ENCODE measurements around the gene CAPN15.

Gene CAPN15

DNA sequence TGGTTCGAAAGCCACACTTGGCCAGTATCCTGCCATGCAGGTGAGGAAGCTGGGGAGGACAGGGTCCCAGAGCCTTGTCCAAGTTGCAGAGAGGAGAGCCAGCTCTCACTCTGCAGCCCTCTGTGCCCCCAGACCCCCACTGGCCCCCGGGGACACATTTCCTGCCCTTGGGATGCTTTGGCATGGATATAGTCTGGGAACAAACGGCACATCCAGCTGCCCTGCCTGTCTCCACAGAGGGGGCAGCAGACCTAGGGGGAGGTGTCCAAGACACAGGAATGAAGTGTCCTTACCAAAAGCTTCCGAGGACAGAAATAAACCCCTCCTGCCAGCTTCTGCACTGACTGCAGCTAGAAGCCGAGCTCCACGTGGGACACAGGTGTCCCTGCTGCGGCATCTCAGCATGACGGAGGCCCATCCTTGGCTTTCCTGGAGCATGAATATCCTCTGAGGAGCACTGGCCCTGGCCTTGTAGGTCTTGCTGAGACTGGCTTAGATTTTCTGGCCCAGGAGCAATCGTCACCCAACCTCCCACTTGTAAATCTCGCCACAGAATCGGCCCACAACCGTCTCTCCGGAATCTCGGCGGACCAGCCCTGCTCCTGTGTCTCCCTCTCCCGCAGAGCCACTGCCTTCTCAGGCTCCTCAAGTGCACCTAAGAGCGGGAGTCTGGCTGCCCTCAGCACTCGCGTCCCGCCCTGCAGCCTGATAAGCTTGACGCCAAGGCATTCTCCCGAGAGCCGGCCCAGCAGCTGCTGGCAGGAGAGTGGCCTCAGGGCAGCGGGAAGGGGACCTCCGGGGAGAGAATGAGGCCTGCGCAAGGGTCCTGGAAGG is 1.1 kb upstream of the CAPN15 start:
- DNase-seq (ENCODE audit: low spot score), result peak; percentile 42

DNA sequence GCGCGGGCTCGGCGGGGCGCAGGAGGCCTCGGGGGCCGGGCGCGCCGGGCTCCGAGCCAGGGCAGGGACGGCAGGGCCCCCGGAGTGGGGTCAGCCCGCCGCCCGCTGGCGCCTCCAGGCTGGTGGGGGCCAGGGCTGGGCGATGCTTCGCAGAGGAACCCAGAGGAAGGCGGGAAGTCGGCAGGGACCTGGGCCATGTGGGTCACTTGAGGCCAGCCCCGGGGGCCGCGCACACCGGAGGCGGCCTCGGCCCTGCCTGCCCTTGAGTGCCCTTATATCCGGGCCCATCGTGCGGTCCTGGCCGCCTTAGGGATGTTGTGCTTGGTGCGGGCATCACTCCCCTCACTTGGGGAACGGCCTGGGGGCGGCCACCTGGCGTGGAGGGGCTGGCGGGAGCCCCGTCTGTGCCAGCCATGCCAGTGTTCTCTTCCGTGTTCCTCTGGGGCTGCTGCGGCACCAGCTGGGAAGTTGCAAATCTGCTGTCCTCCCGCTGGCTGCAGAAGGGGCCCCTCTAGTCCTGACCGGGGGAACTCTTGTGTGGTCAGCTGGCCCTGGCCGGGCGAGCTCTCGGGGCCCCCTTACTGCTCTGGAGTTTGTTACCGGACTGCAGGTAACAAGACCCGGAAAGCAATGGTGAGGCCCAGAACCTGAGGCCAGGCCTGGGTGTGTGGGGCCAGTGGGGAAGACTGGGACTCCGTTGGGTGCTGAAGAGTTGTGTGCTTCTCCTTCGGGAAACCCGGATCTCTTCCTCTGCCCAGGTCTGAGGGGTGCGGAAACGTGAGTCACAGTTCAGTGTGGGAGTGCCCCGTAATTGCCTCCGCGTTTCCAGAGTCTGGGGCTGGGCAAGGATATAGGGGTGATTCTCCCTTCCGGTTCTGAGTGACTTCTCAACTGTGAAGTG is 849 bp downstream of the CAPN15 start:
- peak; percentile 79 for DNase-seq (ENCODE audit: low spot score)

GRCh38 chr16:529012-529575 is 1.6 kb downstream of the CAPN15 start:
- DNase-seq (ENCODE audit: low spot score), result no peak

DNA sequence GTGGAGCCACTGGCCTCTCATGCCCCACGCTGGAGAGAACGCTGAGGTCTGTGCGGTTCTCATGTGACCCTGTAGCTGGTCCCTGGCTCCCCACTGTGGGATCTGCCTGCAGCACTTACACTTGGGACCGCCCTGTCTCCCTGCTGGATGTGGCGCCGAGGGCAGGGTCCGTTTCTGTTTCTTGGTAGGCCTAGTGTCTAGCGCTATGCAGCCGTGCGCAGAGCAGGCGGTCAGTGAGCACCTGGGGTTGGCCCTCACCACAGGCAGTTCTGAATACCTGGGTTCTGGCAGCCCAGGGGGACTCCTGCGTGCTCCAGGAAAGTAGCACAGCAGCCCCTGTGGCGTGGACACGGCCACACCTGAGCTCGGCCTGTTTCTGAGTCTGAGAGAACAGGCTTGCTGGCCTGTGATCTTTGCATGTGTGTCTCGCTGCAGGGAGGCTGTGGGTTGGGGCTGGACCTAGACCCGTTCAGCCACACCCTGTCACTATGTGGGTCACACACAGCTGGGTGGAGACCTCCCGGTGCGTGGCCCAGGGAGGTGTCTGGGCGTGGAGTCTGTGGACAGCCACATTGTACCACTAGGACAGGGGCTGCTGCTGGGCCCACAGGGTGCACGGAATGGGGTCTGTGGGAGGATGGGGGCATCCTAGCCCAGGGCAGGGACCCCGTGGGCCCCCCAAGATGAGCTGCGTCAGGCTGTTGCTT is 2.8 kb downstream of the CAPN15 start:
- DNase-seq (ENCODE audit: low spot score), result no peak

DNA sequence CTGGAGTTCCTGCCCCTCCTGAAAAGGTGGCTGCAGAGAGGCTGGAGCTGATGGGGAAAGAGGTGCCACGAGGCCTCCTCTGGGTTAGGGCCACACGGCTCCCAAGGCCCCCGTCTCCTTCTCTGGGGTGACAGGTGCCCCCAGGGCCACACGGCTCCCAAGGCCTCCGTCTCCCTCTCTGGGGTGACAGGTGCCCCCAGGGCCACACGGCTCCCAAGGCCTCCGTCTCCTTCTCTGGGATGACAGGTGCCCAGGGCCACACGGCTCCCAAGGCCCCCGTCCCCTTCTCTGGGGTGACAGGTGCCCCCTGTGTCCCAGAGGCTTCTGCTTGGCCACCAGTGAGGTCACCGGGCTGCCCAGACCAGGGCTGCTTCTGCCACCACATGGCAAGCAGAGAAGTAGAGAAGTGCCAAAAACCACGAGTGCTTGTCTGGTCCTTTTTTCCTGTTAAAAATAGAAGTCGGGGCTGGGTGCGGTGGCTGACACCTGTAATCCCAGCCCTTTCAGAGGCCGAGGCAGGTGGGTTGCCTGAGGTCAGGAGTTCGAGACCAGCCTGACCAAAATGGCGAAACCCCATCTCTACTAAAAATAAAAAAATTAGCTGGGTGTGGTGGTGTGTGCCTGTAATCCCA is 4.1 kb downstream of the CAPN15 start:
- DNase-seq (ENCODE audit: low spot score), result no peak

DNA sequence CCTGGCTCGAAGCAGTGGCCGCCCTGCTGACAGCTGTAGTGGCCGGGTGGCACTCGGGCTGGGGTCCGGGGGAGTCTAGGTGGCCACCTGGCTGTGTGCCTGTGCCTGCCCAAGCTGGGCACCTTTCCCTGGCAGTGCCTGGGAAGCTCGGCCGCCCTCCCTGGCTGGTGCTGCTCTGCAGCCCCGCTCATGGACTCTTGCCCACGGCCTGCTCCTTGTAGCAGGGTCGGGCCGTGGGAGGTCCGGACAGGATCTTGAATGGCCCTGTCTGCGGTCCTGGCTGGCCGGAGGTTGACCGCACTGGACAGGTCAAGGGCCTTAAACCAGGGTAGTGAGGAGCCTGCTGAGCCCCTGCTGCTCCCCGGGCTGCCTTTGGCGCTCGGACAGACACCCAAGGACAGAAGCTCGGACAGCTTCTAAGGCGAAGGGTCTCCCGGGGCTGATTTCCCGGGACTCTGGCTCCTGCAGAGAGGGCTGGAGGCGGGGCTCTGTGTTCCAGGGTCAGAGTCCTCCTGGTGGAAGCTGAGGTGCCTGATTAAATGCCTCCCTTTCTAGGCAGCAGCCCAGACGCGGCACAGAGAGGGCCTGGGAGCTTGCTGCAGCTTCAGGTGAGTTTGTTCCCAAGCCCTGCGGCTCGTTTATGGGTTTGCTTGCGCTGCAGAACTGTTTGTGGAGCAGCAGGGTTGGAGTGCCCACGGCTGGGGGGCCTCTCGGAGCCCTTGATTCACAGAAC is 6.0 kb downstream of the CAPN15 start:
- DNase-seq (ENCODE audit: low spot score), result peak; percentile 28

DNA sequence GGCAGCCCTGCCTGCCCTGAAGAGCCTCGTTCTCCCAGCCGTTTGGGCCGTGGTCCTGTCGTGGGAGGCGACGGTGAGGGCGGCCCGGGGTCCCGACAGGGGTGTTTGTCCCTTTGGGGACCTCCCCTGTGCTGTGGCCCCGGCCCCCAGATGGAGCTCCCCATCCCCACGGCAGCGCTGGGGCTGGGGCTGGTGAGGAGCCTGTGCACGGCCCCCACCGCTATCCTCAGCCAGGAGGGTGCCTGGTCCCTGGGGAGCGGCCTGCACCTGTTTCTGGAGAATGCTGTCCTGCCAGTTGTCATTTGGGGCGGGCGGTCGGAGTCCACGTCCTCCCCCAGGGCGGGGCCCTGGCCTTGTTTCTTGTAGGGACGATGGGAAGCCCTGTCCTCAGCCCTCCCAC is 6.6 kb downstream of the CAPN15 start:
- no peak for DNase-seq (ENCODE audit: low spot score)

- no peak for DNase-seq (ENCODE audit: low spot score)
Measured at GRCh38 chr16:534856-535445, 7.4 kb downstream of the CAPN15 start.

- peak; percentile 80 for DNase-seq (ENCODE audit: low spot score)
Measured at GRCh38 chr16:535446-536405, 8.2 kb downstream of the CAPN15 start.

GRCh38 chr16:536746-537145 is 9.2 kb downstream of the CAPN15 start:
- DNase-seq (ENCODE audit: low spot score), result no peak

DNA sequence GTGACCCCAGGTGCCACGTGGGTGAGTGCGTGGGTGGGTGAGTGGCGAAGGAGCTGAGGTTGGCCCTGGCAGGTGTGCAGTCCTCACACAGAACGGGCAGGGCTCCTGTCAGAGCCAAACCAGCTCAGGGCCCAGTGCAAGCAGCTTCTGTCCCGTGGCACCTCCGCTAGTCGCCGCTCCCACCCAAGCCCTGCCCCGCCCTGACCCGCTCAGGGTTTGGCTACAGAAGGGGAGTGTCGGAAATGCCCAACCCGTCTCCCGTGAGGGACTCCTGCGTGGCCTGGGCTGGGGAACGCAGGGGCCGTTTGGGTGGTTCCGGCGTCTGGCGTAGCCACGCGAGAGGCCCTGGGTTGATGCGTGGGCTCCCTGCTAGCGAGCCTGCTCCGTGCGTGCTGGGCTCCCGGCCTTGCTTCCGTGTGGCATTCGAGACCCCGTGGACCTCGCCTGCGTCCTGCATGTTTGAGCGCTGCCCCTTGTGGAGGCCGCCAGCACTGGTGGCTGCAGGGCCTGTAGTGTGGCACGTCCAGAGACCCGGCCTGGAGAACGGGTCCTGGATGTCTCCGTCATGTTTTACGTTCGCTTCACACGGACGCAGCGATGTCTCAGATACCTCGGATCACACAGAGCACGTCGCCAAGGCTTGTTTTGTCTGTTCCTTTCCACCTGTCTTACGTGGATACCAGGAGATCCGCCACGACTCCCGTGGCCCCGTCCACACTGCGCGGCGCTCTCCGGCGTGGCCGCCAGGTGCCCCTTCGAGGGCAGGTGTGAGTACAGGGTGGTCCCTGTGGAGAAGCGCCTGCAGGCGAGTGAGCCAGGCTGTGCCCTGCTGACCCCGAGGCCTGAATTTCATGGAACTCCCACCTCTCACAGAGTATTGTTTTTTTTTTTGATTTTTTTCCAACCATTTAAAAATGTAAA is 10.2 kb downstream of the CAPN15 start:
- no peak for DNase-seq (ENCODE audit: low spot score)

DNA sequence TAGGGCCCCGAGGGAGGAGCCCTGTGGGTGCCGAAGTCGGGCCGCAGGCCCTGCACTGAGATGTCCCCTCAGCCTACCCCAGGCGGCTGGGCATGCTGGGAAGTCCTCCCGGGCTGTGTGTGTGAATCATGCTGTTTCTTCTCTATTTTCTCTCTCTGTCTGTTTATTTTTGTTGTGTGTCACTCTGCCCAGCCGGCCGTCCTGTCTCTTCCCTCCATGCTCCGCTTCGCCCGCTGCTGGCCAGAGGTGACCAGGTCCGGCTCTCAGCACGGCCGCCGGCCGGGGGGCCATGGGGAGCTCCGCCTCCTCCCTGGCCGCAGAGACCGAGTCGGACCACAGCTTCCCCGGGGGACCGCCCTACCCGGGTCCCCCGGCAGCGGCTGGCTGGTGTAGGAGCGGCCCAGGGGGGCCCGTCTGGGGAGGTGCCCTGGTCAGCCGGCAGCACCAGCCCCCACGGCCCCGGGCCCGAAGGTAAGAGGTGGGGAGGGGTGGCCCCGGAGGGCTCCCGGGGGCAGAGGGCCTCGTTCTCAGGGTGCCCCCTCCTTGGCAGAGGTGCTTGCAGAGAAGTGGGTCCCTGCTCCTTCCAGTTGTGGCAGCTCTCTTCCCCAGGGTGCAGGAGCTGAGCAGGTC is 12.5 kb downstream of the CAPN15 start:
- no peak for DNase-seq (ENCODE audit: low spot score)

- DNase-seq (ENCODE audit: low spot score), result no peak
Measured at GRCh38 chr16:540645-541340, 13.3 kb downstream of the CAPN15 start.

GRCh38 chr16:543301-544164 is 16.0 kb downstream of the CAPN15 start:
- no peak for DNase-seq (ENCODE audit: low spot score)

DNA sequence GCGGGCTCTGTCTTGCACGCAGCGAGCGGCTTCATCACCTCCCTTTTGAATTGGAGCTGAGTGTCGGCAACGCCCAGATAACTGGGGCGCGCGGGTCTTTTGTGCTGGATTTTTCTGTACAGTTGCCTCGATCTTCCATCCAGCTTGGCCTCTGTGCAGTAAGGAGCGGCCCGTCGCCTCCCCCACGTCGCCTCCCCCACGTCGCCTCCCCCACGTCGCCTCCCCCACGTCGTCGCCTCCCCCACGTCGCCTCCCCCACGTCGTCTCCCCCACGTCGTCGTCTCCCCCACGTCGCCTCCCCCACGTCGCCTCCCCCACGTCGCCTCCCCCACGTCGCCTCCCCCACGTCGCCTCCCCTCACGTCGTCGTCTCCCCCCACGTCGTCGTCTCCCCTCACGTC is 17.0 kb downstream of the CAPN15 start:
- DNase-seq (ENCODE audit: low spot score), result no peak

Measured in kidney tubule cell (primary cell).